Brain microvascular endothelial cell (primary cell): Measurements from ENCODE around the gene GAPVD1.
"Not testable (repeated sequence)": the region's sequence is repeated elsewhere in the genome, so short reads cannot be mapped to it uniquely, and the experiment has no call there.

ENCODE experiments used
- DNase-seq: peaks from one replicate; pipeline ENCODE4 v3.0.0-alpha.2; 2020
- H3K27ac ChIP-seq: fragments of 250-450 bp; sonication (Bioruptor Pico); 2 replicates; pipeline ENCODE4 v1.5.1; 2020; ENCODE audit warnings: mild to moderate bottlenecking, moderate library complexity
- H3K27me3 ChIP-seq: fragments of 250-450 bp; sonication (Bioruptor Pico); replicated peaks from 2 replicates; pipeline ENCODE4 v1.5.1; 2020; ENCODE audit warnings: mild to moderate bottlenecking
- H3K36me3 ChIP-seq: fragments of 250-450 bp; sonication (Bioruptor Pico); replicated peaks from 2 replicates; pipeline ENCODE4 v1.5.1; 2020; ENCODE audit warnings: mild to moderate bottlenecking
- H3K4me3 ChIP-seq: 2 replicates; pipeline ENCODE4 v1.5.1; 2011; ENCODE audit warnings: low read depth, mild to moderate bottlenecking, control low read depth, low read length, moderate library complexity
- CTCF ChIP-seq: IDR thresholded peaks from 2 replicates; pipeline ENCODE4 v1.5.1; 2011; ENCODE audit warnings: low read depth, mild to moderate bottlenecking, moderate library complexity, low read length, control low read depth, inconsistent platforms; ENCODE audit errors: missing control alignments
- in situ Hi-C: cut with HindIII; loops from 2 replicates; pipeline ENCODE4 v1.10.0; 2017; ENCODE audit warnings: low sequenced_read_pairs, low pct_ligation_motif_present

GAPVD1 gene

GRCh38 chr9:125397736-125398135 is 136.1 kb downstream of the GAPVD1 start:
- DNase-seq, result no peak

GRCh38 chr9:125398243-125398642 is 136.6 kb downstream of the GAPVD1 start:
- TF ChIP-seq CTCF, result no peak
- Histone ChIP-seq H3K4me3 (no peak overlapping the region), H3K27me3 (no peaks in the 10 kb centered on the region), H3K27ac (no peak overlapping the region), H3K36me3 (no peaks in the 10 kb centered on the region)
- DNase-seq, result no peak
- in situ Hi-C loops, result no loop called here

More at GRCh38 chr9:125397736-125398135, 136.1 kb downstream of the GAPVD1 start:
- Histone ChIP-seq H3K27me3 (no peaks in the 10 kb centered on the region), H3K4me3 (no peak overlapping the region), H3K36me3 (no peaks in the 10 kb centered on the region), H3K27ac (no peak overlapping the region)
- no peak for TF ChIP-seq CTCF
- in situ Hi-C loops, result no loop called here

- DNase-seq, result no peak
- Histone ChIP-seq H3K4me3 (no peak overlapping the region), H3K27me3 (no peaks in the 10 kb centered on the region), H3K36me3 (no peaks in the 10 kb centered on the region), H3K27ac (no peak overlapping the region)
- no peak for TF ChIP-seq CTCF
- in situ Hi-C loops, result no loop called here
Observed at GRCh38 chr9:125399165-125399564, 137.5 kb downstream of the GAPVD1 start.

GRCh38 chr9:125399666-125400065 is 138.0 kb downstream of the GAPVD1 start:
- in situ Hi-C loops, result no loop called here
- H3K36me3 ChIP-seq, result no peaks in the 10 kb centered on the region
- no peak overlapping the region for H3K27ac ChIP-seq
- DNase-seq, result no peak
- H3K27me3 ChIP-seq, result no peaks in the 10 kb centered on the region
- H3K4me3 ChIP-seq, result no peak overlapping the region
- no peak for TF ChIP-seq CTCF

GRCh38 chr9:125400232-125400631 is 138.6 kb downstream of the GAPVD1 start:
- in situ Hi-C loops, H3K27ac ChIP-seq, H3K4me3 ChIP-seq, H3K36me3 ChIP-seq, H3K27me3 ChIP-seq, DNase-seq: not testable (repeated sequence)

GRCh38 chr9:125400725-125401716 is 139.4 kb downstream of the GAPVD1 start:
- TF ChIP-seq CTCF, result no peak
- no peak overlapping the region for H3K27ac ChIP-seq
- H3K36me3 ChIP-seq, result no peaks in the 10 kb centered on the region
- no peak for DNase-seq
- in situ Hi-C loops, result no loop called here
- H3K4me3 ChIP-seq, result no peak overlapping the region
- H3K27me3 ChIP-seq, result no peaks in the 10 kb centered on the region
